ENCODE results near the gene TMTC1.

Gene TMTC1

DNA sequence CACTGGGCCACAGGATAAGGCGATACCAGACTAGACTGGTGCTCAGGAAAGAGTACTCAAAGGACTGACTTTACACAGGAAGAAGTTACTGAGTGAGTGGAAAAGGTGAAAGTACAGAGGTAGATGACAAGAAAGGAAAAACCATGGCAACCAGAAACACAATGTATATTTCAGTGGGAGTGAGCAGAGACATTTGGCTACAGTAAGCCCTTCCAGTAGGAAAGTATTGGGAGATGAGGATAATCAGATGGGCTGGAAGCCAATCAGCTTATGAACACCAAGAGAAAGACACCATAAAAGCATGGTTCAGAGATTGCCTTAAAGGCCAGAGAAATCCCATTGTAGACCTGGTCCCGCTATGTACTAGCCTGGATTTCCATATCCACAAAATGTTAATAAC lies 51.6 kb downstream of the TMTC1 start:
- CTCF ChIA-PET = no interaction called here
- POLR2A ChIA-PET = no interaction called here
- DNase-seq (ENCODE audit: extremely low spot score) = no peak
- TF ChIP-seq, protein P1, sequence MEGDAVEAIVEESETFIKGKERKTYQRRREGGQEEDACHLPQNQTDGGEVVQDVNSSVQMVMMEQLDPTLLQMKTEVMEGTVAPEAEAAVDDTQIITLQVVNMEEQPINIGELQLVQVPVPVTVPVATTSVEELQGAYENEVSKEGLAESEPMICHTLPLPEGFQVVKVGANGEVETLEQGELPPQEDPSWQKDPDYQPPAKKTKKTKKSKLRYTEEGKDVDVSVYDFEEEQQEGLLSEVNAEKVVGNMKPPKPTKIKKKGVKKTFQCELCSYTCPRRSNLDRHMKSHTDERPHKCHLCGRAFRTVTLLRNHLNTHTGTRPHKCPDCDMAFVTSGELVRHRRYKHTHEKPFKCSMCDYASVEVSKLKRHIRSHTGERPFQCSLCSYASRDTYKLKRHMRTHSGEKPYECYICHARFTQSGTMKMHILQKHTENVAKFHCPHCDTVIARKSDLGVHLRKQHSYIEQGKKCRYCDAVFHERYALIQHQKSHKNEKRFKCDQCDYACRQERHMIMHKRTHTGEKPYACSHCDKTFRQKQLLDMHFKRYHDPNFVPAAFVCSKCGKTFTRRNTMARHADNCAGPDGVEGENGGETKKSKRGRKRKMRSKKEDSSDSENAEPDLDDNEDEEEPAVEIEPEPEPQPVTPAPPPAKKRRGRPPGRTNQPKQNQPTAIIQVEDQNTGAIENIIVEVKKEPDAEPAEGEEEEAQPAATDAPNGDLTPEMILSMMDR (IDR thresholded peaks at IDR 0.05; ENCODE audit: control extremely low read depth, extremely low read depth, low read depth, missing control alignments) = no peak

DNA sequence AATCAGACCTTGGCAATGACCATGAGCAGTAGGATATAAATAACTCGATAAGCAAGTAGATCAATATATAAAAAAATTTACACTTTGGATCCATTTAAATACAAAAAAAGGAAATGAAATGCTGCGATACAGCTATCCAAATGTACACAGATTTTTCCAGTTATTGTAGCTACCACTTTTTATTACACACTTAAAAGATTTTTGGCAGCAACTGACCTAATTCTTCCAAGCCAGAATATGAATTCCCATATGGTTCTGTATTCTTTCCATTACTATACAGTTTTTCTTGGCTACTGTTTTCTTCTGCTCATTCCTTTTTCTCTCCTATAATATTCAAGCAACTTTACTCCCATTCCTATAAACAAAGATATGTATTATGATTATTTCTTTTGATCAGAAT lies 52.2 kb downstream of the TMTC1 start:
- TF ChIP-seq, protein P1 (IDR thresholded peaks at IDR 0.05; ENCODE audit: control extremely low read depth, extremely low read depth, low read depth, missing control alignments) = no peak
- no peak for DNase-seq (ENCODE audit: extremely low spot score)
- POLR2A ChIA-PET = no interaction called here
- CTCF ChIA-PET = no interaction called here

DNA sequence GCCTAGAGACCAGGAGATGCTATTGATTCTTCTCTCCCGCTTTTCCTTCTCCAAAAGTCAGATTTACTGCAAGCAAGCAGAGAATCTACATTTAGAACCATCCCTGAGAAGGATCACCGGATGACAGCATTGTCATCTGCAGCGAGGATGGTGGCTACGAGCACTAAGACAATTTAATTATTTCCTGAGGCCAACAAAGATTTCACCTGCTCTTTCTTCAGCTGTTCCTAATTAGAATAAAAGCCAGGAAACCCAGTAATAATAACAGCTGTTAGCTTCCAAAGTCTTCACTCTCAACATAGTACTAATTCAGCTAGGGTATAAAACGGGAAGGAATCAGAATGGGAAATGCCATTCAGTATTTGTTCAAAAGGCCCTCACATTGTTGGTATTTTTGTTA lies 53.3 kb downstream of the TMTC1 start:
- no peak for DNase-seq (ENCODE audit: extremely low spot score)
- POLR2A ChIA-PET = no interaction called here
- TF ChIP-seq, protein P1 (IDR thresholded peaks at IDR 0.05; ENCODE audit: control extremely low read depth, extremely low read depth, low read depth, missing control alignments) = no peak
- CTCF ChIA-PET = no interaction called here

DNA sequence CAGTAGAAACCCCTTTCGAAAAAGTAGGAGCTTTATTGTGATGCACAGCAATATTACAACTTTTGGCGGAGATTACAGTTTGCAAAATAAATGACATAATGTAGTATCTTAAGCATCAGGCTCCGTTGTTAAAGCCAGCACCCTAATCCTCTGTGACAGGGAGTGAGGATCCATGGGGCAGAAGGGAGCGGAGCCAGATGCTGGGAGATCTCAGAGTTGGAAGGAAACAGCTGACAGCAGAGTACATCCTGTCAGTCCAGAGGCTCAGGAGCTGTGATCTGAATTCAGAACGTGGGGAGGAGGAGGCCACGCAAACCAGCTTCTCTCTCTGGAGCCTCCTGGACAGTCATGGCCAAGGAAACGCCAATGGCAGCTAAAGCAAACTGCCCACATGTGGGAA lies 55.7 kb downstream of the TMTC1 start:
- ChIA-PET CTCF (no interaction called here), POLR2A (no interaction called here)
- TF ChIP-seq, protein P1 (IDR thresholded peaks at IDR 0.05; ENCODE audit: control extremely low read depth, extremely low read depth, low read depth, missing control alignments) = no peak
- no peak for DNase-seq (ENCODE audit: extremely low spot score)

DNA sequence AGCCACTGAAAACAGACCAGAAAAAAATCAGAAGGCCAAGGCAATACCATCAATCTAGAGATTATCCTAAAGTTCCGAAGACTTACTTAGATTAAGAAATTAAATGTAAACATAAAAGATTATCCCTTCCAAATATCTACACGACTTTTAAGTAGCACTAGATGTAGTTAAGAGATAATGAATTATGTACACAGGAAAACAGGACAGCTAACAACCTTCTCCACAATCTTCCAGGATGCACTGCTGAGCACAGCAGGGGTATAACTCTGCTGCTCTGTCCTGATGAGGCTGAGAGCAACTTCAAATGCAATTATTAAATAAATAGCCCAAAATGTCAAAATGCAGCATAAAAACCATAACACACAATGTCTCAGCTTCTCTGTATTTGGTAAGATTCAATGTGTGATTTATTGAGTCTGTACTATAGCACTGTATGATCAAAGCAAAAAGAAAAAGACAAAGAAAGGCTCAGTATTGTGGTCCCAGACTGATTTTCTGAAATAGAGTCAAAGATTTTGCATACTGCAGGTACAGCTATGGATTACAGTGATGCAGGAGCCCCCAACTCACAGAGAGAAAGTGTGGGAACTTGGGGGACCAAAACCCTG lies 56.9 kb downstream of the TMTC1 start:
- DNase-seq (ENCODE audit: extremely low spot score) = no peak
- POLR2A ChIA-PET = no interaction called here

DNA sequence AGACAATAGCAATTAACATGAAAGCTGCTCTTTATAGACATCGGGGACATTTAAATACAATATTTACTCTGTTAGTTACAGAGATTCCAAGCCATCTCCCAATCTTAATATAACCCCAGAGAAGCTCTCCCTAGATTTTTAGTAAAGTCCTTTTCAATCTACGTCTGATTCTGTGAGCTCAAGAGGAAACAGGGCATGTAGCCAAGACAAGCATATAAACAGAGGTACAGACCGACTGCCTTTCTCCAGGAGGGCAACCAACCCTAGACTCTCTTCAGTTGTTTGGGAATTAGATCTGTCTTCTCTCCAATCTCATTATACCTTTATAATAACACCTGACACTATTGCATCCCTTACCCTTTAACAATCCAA lies 57.4 kb downstream of the TMTC1 start:
- DNase-seq (ENCODE audit: extremely low spot score) = no peak
- CTCF ChIA-PET = no interaction called here
- POLR2A ChIA-PET = no interaction called here
- TF ChIP-seq, protein P1 (IDR thresholded peaks at IDR 0.05; ENCODE audit: control extremely low read depth, extremely low read depth, low read depth, missing control alignments) = no peak

More for the DNA sequence above, 56.9 kb downstream of the TMTC1 start:
- TF ChIP-seq, protein P1 (IDR thresholded peaks at IDR 0.05; ENCODE audit: control extremely low read depth, extremely low read depth, low read depth, missing control alignments) = no peak
- CTCF ChIA-PET = no interaction called here
